Measurements from ENCODE around the gene ELN. TPM values are rescaled to one million over a fixed set of nuclear protein-coding genes. Genes with fewer than 3 reads are reported as not detected.

Gene ELN
- total and polyA plus RNA-seq, 2 experiments from 2014 or later = 539 to 698 TPM

GRCh38 chr7:74087791-74088453 lies 59.9 kb downstream of the ELN start:
- TF ChIP-seq EZH2 (IDR thresholded peaks at IDR 0.05; ENCODE audit: insufficient read depth, poor library complexity, severe bottlenecking) = no peak
- no peak for TF ChIP-seq EZH2phosphoT487 (IDR thresholded peaks at IDR 0.05; ENCODE audit: insufficient read depth, low read depth)
- no peak for DNase-seq
- no peaks in the 10 kb centered on the region for H4K20me1 ChIP-seq (ENCODE audit: insufficient read depth)
- no peaks in the 10 kb centered on the region for H3K9me3 ChIP-seq (ENCODE audit: low read depth)
- no peak overlapping the region for H3K4me3 ChIP-seq
- WGBS, 2 experiments (ENCODE audit: low coverage in 1 of 2, low lambda C conversion rate in 2 of 2, missing lambda C conversion rate in 2 of 2) = 96 to 97% methylated on average over 10 of the region's 10 CpGs
- H3K27me3 ChIP-seq (replicated peaks; ENCODE audit: insufficient read depth) = no peaks in the 10 kb centered on the region
- H3K79me2 ChIP-seq (ENCODE audit: insufficient read depth) = peaks cover 17% of the 10 kb centered on the region
- H3K27ac ChIP-seq = no peak overlapping the region
- H3K9ac ChIP-seq = no peak overlapping the region
- in situ Hi-C loops (cut with MboI) = no loop called here
- H3K9me2 ChIP-seq (ENCODE audit: insufficient read depth) = no peaks in the 10 kb centered on the region
- peaks cover 8% of the 10 kb centered on the region; the same call in 1 of the 2 replicates for H3K36me3 ChIP-seq (ENCODE audit: low read depth)
- H3F3A ChIP-seq (ENCODE audit: insufficient read depth) = peaks cover 7% of the 10 kb centered on the region; the same call in 1 of the 2 replicates
- H2AFZ ChIP-seq = no peak overlapping the region
- H3K4me1 ChIP-seq (ENCODE audit: insufficient read depth) = peaks cover 13% of the 10 kb centered on the region
- no peak overlapping the region for H3K4me2 ChIP-seq (ENCODE audit: unreplicated experiment)

GRCh38 chr7:74092321-74092963 lies 64.5 kb downstream of the ELN start:
- H3F3A ChIP-seq (ENCODE audit: insufficient read depth) = peaks cover 33% of the 10 kb centered on the region
- H2AFZ ChIP-seq = no peak overlapping the region
- no peaks in the 10 kb centered on the region for H4K20me1 ChIP-seq (ENCODE audit: insufficient read depth)
- no peak for DNase-seq
- H3K9me3 ChIP-seq (ENCODE audit: low read depth) = no peaks in the 10 kb centered on the region
- peaks cover 17% of the 10 kb centered on the region for H3K36me3 ChIP-seq (ENCODE audit: low read depth)
- H3K27me3 ChIP-seq (replicated peaks; ENCODE audit: insufficient read depth) = no peaks in the 10 kb centered on the region
- H3K4me2 ChIP-seq (ENCODE audit: unreplicated experiment) = no peak overlapping the region
- H3K9me2 ChIP-seq (ENCODE audit: insufficient read depth) = no peaks in the 10 kb centered on the region
- peak overlapping the region; percentile 78 for H3K9ac ChIP-seq
- H3K4me3 ChIP-seq = no peak overlapping the region
- peaks cover 30% of the 10 kb centered on the region for H3K4me1 ChIP-seq (ENCODE audit: insufficient read depth)
- TF ChIP-seq EZH2phosphoT487 (IDR thresholded peaks at IDR 0.05; ENCODE audit: insufficient read depth, low read depth) (no peak), EZH2 (IDR thresholded peaks at IDR 0.05; ENCODE audit: insufficient read depth, poor library complexity, severe bottlenecking) (no peak)
- in situ Hi-C loops (cut with MboI) = no loop called here
- WGBS, 2 experiments (ENCODE audit: low coverage in 1 of 2, low lambda C conversion rate in 2 of 2, missing lambda C conversion rate in 2 of 2) = 62 to 63% methylated on average over 13 of the region's 13 CpGs
- peak overlapping the region; percentile 88; the same call in 1 of the 2 replicates for H3K27ac ChIP-seq
- peaks cover 19% of the 10 kb centered on the region for H3K79me2 ChIP-seq (ENCODE audit: insufficient read depth)

- H3K27ac ChIP-seq = peak overlapping the region; percentile 88
- H3K4me3 ChIP-seq = no peak overlapping the region
- no peaks in the 10 kb centered on the region for H3K9me2 ChIP-seq (ENCODE audit: insufficient read depth)
- no peaks in the 10 kb centered on the region for H4K20me1 ChIP-seq (ENCODE audit: insufficient read depth)
- peak; percentile 42 for DNase-seq
- H2AFZ ChIP-seq = no peak overlapping the region
- H3K79me2 ChIP-seq (ENCODE audit: insufficient read depth) = peaks cover 19% of the 10 kb centered on the region
- H3K4me2 ChIP-seq (ENCODE audit: unreplicated experiment) = no peak overlapping the region
- peaks cover 36% of the 10 kb centered on the region for H3K4me1 ChIP-seq (ENCODE audit: insufficient read depth)
- H3K9ac ChIP-seq = peak overlapping the region; percentile 78
- TF ChIP-seq EZH2 (IDR thresholded peaks at IDR 0.05; ENCODE audit: insufficient read depth, poor library complexity, severe bottlenecking) (no peak), EZH2phosphoT487 (IDR thresholded peaks at IDR 0.05; ENCODE audit: insufficient read depth, low read depth) (no peak)
- H3K36me3 ChIP-seq (ENCODE audit: low read depth) = peaks cover 14% of the 10 kb centered on the region
- peaks cover 39% of the 10 kb centered on the region for H3F3A ChIP-seq (ENCODE audit: insufficient read depth)
- no peaks in the 10 kb centered on the region for H3K27me3 ChIP-seq (replicated peaks; ENCODE audit: insufficient read depth)
- in situ Hi-C loops (cut with MboI) = no loop called here
- WGBS, 2 experiments (ENCODE audit: low coverage in 1 of 2, low lambda C conversion rate in 2 of 2, missing lambda C conversion rate in 2 of 2) = 42 to 55% methylated on average over 11 to 12 of the region's 12 CpGs
- no peaks in the 10 kb centered on the region for H3K9me3 ChIP-seq (ENCODE audit: low read depth)
Observed at GRCh38 chr7:74092964-74093471, 65.0 kb downstream of the ELN start.

- Histone ChIP-seq H3K4me2 (ENCODE audit: unreplicated experiment) (peak overlapping the region; percentile 29), H3K4me1 (ENCODE audit: insufficient read depth) (peaks cover 41% of the 10 kb centered on the region)
Observed at GRCh38 chr7:74093671-74094223, 65.8 kb downstream of the ELN start.

More at GRCh38 chr7:74093671-74094223, 65.8 kb downstream of the ELN start:
- Histone ChIP-seq H2AFZ (no peak overlapping the region), H4K20me1 (ENCODE audit: insufficient read depth) (no peaks in the 10 kb centered on the region), H3K79me2 (ENCODE audit: insufficient read depth) (peaks cover 19% of the 10 kb centered on the region), H3K9me3 (ENCODE audit: low read depth) (no peaks in the 10 kb centered on the region), H3K27ac (peak overlapping the region; percentile 88), H3F3A (ENCODE audit: insufficient read depth) (peaks cover 41% of the 10 kb centered on the region), H3K9me2 (ENCODE audit: insufficient read depth) (no peaks in the 10 kb centered on the region), H3K4me3 (no peak overlapping the region), H3K27me3 (replicated peaks; ENCODE audit: insufficient read depth) (no peaks in the 10 kb centered on the region), H3K9ac (peak overlapping the region; percentile 78), H3K36me3 (ENCODE audit: low read depth) (peaks cover 9% of the 10 kb centered on the region)
- no peak for DNase-seq
- in situ Hi-C loops (cut with MboI) = no loop called here
- 10 to 15% methylated on average over 10 to 12 of the region's 15 CpGs for WGBS, 2 experiments (ENCODE audit: low coverage in 1 of 2, low lambda C conversion rate in 2 of 2, missing lambda C conversion rate in 2 of 2)
- TF ChIP-seq EZH2 (IDR thresholded peaks at IDR 0.05; ENCODE audit: insufficient read depth, poor library complexity, severe bottlenecking) (no peak), EZH2phosphoT487 (IDR thresholded peaks at IDR 0.05; ENCODE audit: insufficient read depth, low read depth) (no peak)
